IMR-90 (cell line): ENCODE measurements around the gene TFB2M. TPM values are rescaled to one million over a fixed set of nuclear protein-coding genes. Genes with fewer than 3 reads are reported as not detected.
"Not testable (repeated sequence)": the region's sequence is repeated elsewhere in the genome, so short reads cannot be mapped to it uniquely, and the experiment has no call there.

ENCODE experiments used
- ATAC-seq: fragments of 200-7000 bp; cut with Tn5 transposase; 2 replicates; pipeline ENCODE4 v1.9.1; 2020; ENCODE audit warnings: low read depth, mild to moderate bottlenecking, moderate library complexity
- BruUV-seq: library from RNA; stranded (reverse); fragments of 400-500 nt; replicated peaks from 2 replicates; lab custom pipeline; 2021; lab: Mats Ljungman, UMichigan
- CTCF ChIA-PET: fragments of 300-600 bp; formaldehyde crosslinking; extraction: SDS; loops from one replicate; lab custom pipeline; 2021; ENCODE audit warnings: antibody characterized with exemption; lab: Yijun Ruan, JAX
- POLR2A ChIA-PET: fragments of 300-600 bp; sonication (Branson Sonifier 250); formaldehyde crosslinking; loops from one replicate; lab custom pipeline; 2022; ENCODE audit warnings: antibody characterized with exemption; ENCODE audit not compliant: unreplicated experiment; lab: Charles Lee
- DNase-seq: peaks from one replicate; pipeline ENCODE4 v3.0.0; 2013
- H2AFZ ChIP-seq: replicated peaks from 2 replicates; pipeline ENCODE3; 2013; ENCODE audit warnings: low read length, mild to moderate bottlenecking; ENCODE audit not compliant: poor library complexity
- H2AK5ac ChIP-seq: 2 replicates; pipeline ENCODE4 v1.6.1; 2013; ENCODE audit warnings: low read depth, low read length, inconsistent platforms
- H2AK9ac ChIP-seq: replicated peaks from 2 replicates; pipeline ENCODE3; 2013; ENCODE audit warnings: mild to moderate bottlenecking, low read depth, low read length, moderate library complexity; ENCODE audit not compliant: poor library complexity
- H2BK120ac ChIP-seq: 2 replicates; pipeline ENCODE4 v1.6.1; 2013; ENCODE audit warnings: low read depth, low read length, inconsistent platforms
- H2BK15ac ChIP-seq: 3 replicates; pipeline ENCODE4 v1.6.1; 2013; ENCODE audit warnings: low read depth, low read length, inconsistent platforms
- H2BK20ac ChIP-seq: 2 replicates; pipeline ENCODE4 v1.6.1; 2013; ENCODE audit warnings: low read depth, mild to moderate bottlenecking, inconsistent platforms, low read length, moderate library complexity
- H2BK5ac ChIP-seq: 2 replicates; pipeline ENCODE4 v1.6.1; 2013; ENCODE audit warnings: mild to moderate bottlenecking, low read depth, low read length, inconsistent platforms; ENCODE audit not compliant: poor library complexity, severe bottlenecking
- H3K14ac ChIP-seq: replicated peaks from 2 replicates; pipeline ENCODE4 v1.6.1; 2013; ENCODE audit warnings: low read depth, low read length, inconsistent platforms
- H3K18ac ChIP-seq: 2 replicates; pipeline ENCODE4 v1.6.1; 2013; ENCODE audit warnings: low read depth, low read length, control low read depth
- H3K23ac ChIP-seq: 2 replicates; pipeline ENCODE4 v1.6.1; 2013; ENCODE audit warnings: low read depth, low read length, inconsistent platforms
- H3K27ac ChIP-seq: 2 replicates; pipeline ENCODE4 v1.5.1; 2013; ENCODE audit warnings: mild to moderate bottlenecking, control low read depth, low read length; ENCODE audit not compliant: insufficient read depth
- H3K27me3 ChIP-seq: 2 replicates; pipeline ENCODE4 v1.6.1; 2013; ENCODE audit warnings: low read length; ENCODE audit not compliant: control insufficient read depth, insufficient read depth
- H3K36me3 ChIP-seq: 2 replicates; pipeline ENCODE4 v1.6.1; 2013; ENCODE audit warnings: low read length, mixed read lengths; ENCODE audit not compliant: control insufficient read depth, insufficient read depth
- H3K4ac ChIP-seq: 2 replicates; pipeline ENCODE4 v1.6.1; 2013; ENCODE audit warnings: low read depth, low read length, inconsistent platforms
- H3K4me1 ChIP-seq: 2 replicates; pipeline ENCODE4 v1.6.1; 2013; ENCODE audit warnings: low read length, mixed read lengths; ENCODE audit not compliant: control insufficient read depth, insufficient read depth
- H3K4me2 ChIP-seq: 2 replicates; pipeline ENCODE4 v1.6.1; 2013; ENCODE audit warnings: low read depth, mild to moderate bottlenecking, control low read depth, low read length, moderate library complexity
- H3K4me3 ChIP-seq: 2 replicates; pipeline ENCODE4 v1.5.1; 2013; ENCODE audit warnings: low read depth, mild to moderate bottlenecking, control low read depth, low read length, moderate library complexity; ENCODE audit not compliant: insufficient read depth
- H3K56ac ChIP-seq: 2 replicates; pipeline ENCODE4 v1.6.1; 2013; ENCODE audit warnings: low read length, inconsistent platforms; ENCODE audit not compliant: insufficient read depth; ENCODE audit errors: extremely low read depth
- H3K79me1 ChIP-seq, 2 experiments: 2 replicates each; pipeline ENCODE4 v1.6.1; 2013; ENCODE audit warnings: low read length in 2 of 2, inconsistent platforms in 1 of 2, low read depth in 1 of 2
- H3K9ac ChIP-seq: 2 replicates; pipeline ENCODE4 v1.6.1; 2013; ENCODE audit warnings: low read depth, low read length, control low read depth
- H3K9me1 ChIP-seq: 2 replicates; pipeline ENCODE4 v1.6.1; 2013; ENCODE audit warnings: low read length, inconsistent platforms; ENCODE audit not compliant: insufficient read depth
- H3K9me3 ChIP-seq: 2 replicates; pipeline ENCODE4 v1.6.1; 2013; ENCODE audit warnings: low read length; ENCODE audit not compliant: control insufficient read depth, insufficient read depth
- H4K20me1 ChIP-seq: 2 replicates; pipeline ENCODE4 v1.6.1; 2013; ENCODE audit warnings: low read length, inconsistent platforms; ENCODE audit not compliant: insufficient read depth
- H4K5ac ChIP-seq: 2 replicates; pipeline ENCODE4 v1.6.1; 2013; ENCODE audit warnings: mild to moderate bottlenecking, low read depth, low read length, control low read depth
- H4K8ac ChIP-seq, 2 experiments: 2 replicates each; pipeline ENCODE4 v1.6.1; 2013; ENCODE audit warnings: low read depth in 2 of 2, low read length in 2 of 2, control low read depth in 1 of 2, inconsistent platforms in 1 of 2
- H4K91ac ChIP-seq: 2 replicates; pipeline ENCODE4 v1.6.1; 2013; ENCODE audit warnings: low read depth, low read length, inconsistent platforms; ENCODE audit not compliant: insufficient read depth
- BHLHE40 ChIP-seq: fragments of 150-350 bp; IDR thresholded peaks from 2 replicates; pipeline ENCODE4 v1.6.1; 2016; ENCODE audit warnings: mild to moderate bottlenecking, low read depth, low read length
- CEBPB ChIP-seq: IDR thresholded peaks from 2 replicates; pipeline ENCODE4 v1.6.1; 2012; ENCODE audit warnings: low read depth, low read length, improper control_type of control experiment
- FOS ChIP-seq: fragments of 150-350 bp; IDR thresholded peaks from 2 replicates; pipeline ENCODE4 v1.6.1; 2016; ENCODE audit warnings: low read depth, low read length
- MAFK ChIP-seq: IDR thresholded peaks from 2 replicates; pipeline ENCODE4 v1.6.1; 2012; ENCODE audit warnings: low read depth, low read length, improper control_type of control experiment
- WGBS, 2 experiments: methylation state at CpG; one replicate each; pipeline versions ENCODE4 v1.1.5 to v1.1.7; 2013; ENCODE audit warnings: missing lambda C conversion rate in 2 of 2; ENCODE audit not compliant: insufficient read length in 1 of 2; ENCODE audit errors: extremely low coverage in 2 of 2; 5-methylcytosine and 5-hydroxymethylcytosine counted together
- dilution Hi-C: fragments of 300-500 bp; cut with HindIII; formaldehyde crosslinking; loops from one replicate; pipeline ENCODE4 v1.14.3; 2018; ENCODE audit warnings: low sequenced_read_pairs; ENCODE audit not compliant: unreplicated experiment
- in situ Hi-C: fragments of 300-500 bp; cut with MboI; formaldehyde crosslinking; loops from 3 replicates; pipeline ENCODE4 v1.14.3; 2019; ENCODE audit warnings: low sequenced_read_pairs, inconsistent platforms, mixed read lengths
- intact Hi-C: fragments of 100-400 bp; cut with micrococcal nuclease; formaldehyde crosslinking; loops from 2 replicates; pipeline ENCODE4 v1.10.0; 2022
- polyA plus RNA-seq, 3 experiments: library from polyadenylated mRNA; depleted of rRNA; stranded (reverse); fragments of >200 nt; gene quantifications; 2 replicates each; pipeline ENCODE4 v1.2.3, GENCODE V29; 2012; ENCODE audit warnings: low replicate concordance in 1 of 3
- total RNA-seq: library from RNA; depleted of rRNA; stranded (reverse); fragments of >200 nt; gene quantifications from 2 replicates; pipeline ENCODE4 v1.2.3, GENCODE V29; 2012

TFB2M gene
- total and polyA plus RNA-seq, 2 of the 4 experiments (the other 2 are of a cell fraction): 13.3 to 15.7 TPM

DNA sequence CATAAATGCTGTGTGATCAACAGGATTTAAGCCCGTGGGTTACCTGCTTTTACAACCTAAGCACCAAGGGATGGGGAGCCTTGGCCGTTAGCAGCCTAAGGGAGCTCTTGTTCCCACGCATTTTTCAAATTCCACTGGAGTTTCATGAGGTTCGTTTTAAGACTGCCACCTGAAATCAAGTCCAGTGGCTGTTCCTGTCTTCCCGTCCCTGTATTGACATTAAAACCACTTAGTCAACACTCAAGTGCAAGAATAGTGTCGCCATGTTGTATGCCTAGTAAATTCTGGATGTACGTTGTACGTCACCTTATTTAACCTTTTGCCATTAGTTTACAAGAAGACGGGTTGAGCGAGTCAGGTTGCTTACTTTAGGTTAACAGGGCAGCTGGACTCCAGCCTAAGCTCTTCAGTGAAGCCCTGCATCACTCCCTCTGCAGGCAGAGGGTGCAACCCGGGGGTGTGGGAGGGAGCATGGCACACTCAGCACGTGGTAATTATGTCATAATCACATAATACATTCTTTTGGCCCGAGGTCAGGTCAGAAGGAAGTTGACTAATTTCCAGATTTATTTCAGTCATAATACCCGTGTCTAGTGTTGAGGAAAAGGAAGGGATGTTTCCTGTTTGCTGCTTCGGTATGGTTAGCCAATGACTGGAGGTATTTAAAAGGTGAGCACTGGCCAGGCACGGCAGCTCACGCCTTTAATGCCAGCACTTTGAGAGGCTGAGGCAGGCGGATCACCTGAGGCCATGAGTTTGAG is 42.7 kb upstream of the TFB2M start (continued):
- TF ChIP-seq MAFK: no peak; the same call in 1 of the 2 replicates
- peak; percentile 99 for TF ChIP-seq BHLHE40
- TF ChIP-seq FOS: peak; percentile 28; the same call in 1 of the 2 replicates

DNA sequence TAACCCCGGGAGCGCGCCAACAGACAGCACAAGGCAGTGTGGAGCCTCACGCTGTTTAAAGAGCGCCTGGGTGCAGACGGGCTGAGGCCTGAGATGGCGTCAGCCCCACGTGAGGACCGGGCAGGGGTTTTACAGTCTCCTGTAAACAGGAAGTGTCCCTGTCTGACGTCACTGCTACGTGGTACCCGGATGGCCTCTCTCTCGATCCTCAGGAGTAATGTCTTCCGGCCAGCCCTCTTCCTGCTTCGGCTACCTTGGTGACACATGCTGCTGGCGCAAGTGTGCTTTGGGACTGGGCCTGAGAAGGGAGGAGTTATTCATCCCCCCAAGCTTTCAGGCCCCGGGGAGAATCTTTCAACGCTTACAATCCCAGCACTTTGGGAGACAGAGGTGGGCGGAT is 41.4 kb upstream of the TFB2M start:
- Histone ChIP-seq H3K18ac (no peak overlapping the region), H3K14ac (no peak overlapping the region), H3K27me3 (no peaks in the 10 kb centered on the region), H3K9me1 (peaks cover 5% of the 10 kb centered on the region), H4K5ac (no peak overlapping the region), H4K20me1 (0 out of 2 replicates have a peak, but pooled peaks cover 1% of the 10 kb centered on the region), H4K91ac (no peak overlapping the region), H3K79me1 (peaks cover 11 to 62% of the 10 kb centered on the region in 2 experiments), H2BK120ac (no peak overlapping the region), H3K4ac (no peak overlapping the region), H3K9me3 (no peaks in the 10 kb centered on the region; the same call in none of the 2 replicates), H3K4me1 (peaks cover 8% of the 10 kb centered on the region), H3K4me2 (no peak overlapping the region), H2BK15ac (no peak overlapping the region), H3K4me3 (no peak overlapping the region), H2AFZ (no peak overlapping the region), H2AK9ac (no peak overlapping the region), H3K9ac (no peak overlapping the region), H3K27ac (no peak overlapping the region), H2AK5ac (peak overlapping the region; percentile 26; the same call in 1 of the 2 replicates), H4K8ac (no peak overlapping the region), H3K23ac (no peak overlapping the region), H3K56ac (no peak overlapping the region), H3K36me3 (no peaks in the 10 kb centered on the region), H2BK5ac (peak overlapping the region; percentile 8), H2BK20ac (no peak overlapping the region)
- DNase-seq (no peak), ATAC-seq (no peak)
- dilution Hi-C loops (no loop called here), intact Hi-C loops (no loop called here), in situ Hi-C loops (no loop called here)
- ChIA-PET POLR2A (no interaction called here), CTCF (interaction anchor here (0.6 kb wide), 1 partner anchor 12 kb away, joined by 3 read pairs; no protein-coding TSS in a partner anchor)
- 94% methylated on average over 10 of the region's 19 CpGs; no CpG with 5 or more reads in 1 of the 2 experiments for WGBS, 2 experiments
- BruUV-seq: no TSS peak
- no peak for TF ChIP-seq CEBPB

DNA sequence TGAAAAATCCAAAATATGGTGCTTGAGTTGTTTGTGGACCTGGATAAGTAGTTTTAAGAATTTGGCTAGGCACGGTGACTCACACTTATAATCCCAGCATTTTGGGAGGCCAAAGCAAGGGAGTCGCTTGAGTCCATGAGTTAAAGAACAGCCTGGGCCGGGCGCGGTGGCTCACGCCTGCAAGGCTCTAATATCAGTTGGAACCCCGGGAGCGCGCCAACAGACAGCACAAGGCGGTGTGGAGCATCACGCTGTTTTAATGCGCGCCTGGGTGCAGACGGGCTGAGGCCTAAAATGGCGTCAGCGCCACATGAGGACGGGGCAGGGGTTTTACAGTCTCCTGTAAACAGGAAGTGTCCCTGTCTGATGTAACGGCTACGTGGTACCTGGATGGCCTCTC is 39.2 kb upstream of the TFB2M start:
- H2BK15ac ChIP-seq, H4K5ac ChIP-seq, H3K9ac ChIP-seq, H3K27ac ChIP-seq, intact Hi-C loops, H3K4me1 ChIP-seq, H4K20me1 ChIP-seq, H3K9me3 ChIP-seq, H4K8ac ChIP-seq, H3K23ac ChIP-seq, H3K4ac ChIP-seq, H2AK9ac ChIP-seq, H2BK5ac ChIP-seq, POLR2A ChIA-PET, H3K9me1 ChIP-seq, H2BK120ac ChIP-seq, CTCF ChIA-PET, H3K4me3 ChIP-seq, DNase-seq, BruUV-seq, H3K56ac ChIP-seq, H4K91ac ChIP-seq, H2AFZ ChIP-seq, H3K4me2 ChIP-seq, H3K27me3 ChIP-seq, H3K14ac ChIP-seq, dilution Hi-C loops, H3K18ac ChIP-seq, H3K36me3 ChIP-seq, H2BK20ac ChIP-seq, H2AK5ac ChIP-seq, ATAC-seq, in situ Hi-C loops: not testable (repeated sequence)
- 98% methylated on average over 9 of the region's 19 CpGs; no CpG with 5 or more reads in 1 of the 2 experiments for WGBS, 2 experiments
- peaks cover 7 to 59% of the 10 kb centered on the region in 2 experiments for H3K79me1 ChIP-seq
